T-cell (primary cell): ENCODE measurements around the gene BGN. TPM values are rescaled to one million over a fixed set of nuclear protein-coding genes. Genes with fewer than 3 reads are reported as not detected.

Experiments
- ATAC-seq, 4 experiments: fragments of 200-7000 bp in 3 of 4; fragments of 150-1000 bp in 1 of 4; cut with Tn5 transposase; replicated peaks in 1 of 4; 1 replicate in 3 of 4; 2 replicates in 1 of 4; pipeline ENCODE4 v1.10.0; 2021; ENCODE audit warnings: moderate library complexity in 3 of 4, mild to moderate bottlenecking in 2 of 4, moderate number of reproducible peaks in 1 of 4
- CTCF ChIA-PET, 2 donors: fragments of 300-600 bp; sonication (Branson Sonifier 250); formaldehyde crosslinking; loops; one replicate each; lab custom pipeline; 2022; ENCODE audit warnings: antibody characterized with exemption in 2 of 2; lab: Charles Lee
- POLR2A ChIA-PET, 2 donors: fragments of 300-600 bp; sonication (Branson Sonifier 250); formaldehyde crosslinking; loops; one replicate each; lab custom pipeline; 2022; ENCODE audit warnings: antibody characterized with exemption in 2 of 2; lab: Charles Lee
- DNase-seq, 35 experiments: peaks; one replicate each; pipeline versions ENCODE4 v3.0.0 to v3.0.0-alpha.2; 2013 to 2023
- H3K27ac ChIP-seq: one replicate; pipeline ENCODE4 v1.5.1; 2013; ENCODE audit warnings: low read length
- H3K27me3 ChIP-seq, 2 experiments: replicated peaks in 1 of 2; 1 replicate in 1 of 2; 2 replicates in 1 of 2; pipeline versions ENCODE4 v1.6.1 to v1.7.0; 2013; ENCODE audit warnings: low read length in 1 of 2, mixed read lengths in 1 of 2; ENCODE audit not compliant: control insufficient read depth in 2 of 2, insufficient read depth in 2 of 2; ENCODE audit errors: extremely low read depth in 1 of 2
- H3K36me3 ChIP-seq, 2 donors: 1 replicate in 1 of 2; 2 replicates in 1 of 2; pipeline versions ENCODE4 v1.6.1 to v1.7.0; 2013; ENCODE audit warnings: low read length in 1 of 2; ENCODE audit not compliant: control insufficient read depth in 2 of 2, insufficient read depth in 1 of 2; ENCODE audit errors: extremely low read depth in 1 of 2
- H3K4me1 ChIP-seq, 2 experiments: 1 replicate in 1 of 2; 2 replicates in 1 of 2; pipeline versions ENCODE4 v1.6.1 to v1.7.0; 2013; ENCODE audit warnings: low read length in 2 of 2, mixed read lengths in 1 of 2; ENCODE audit not compliant: insufficient read depth in 2 of 2, control insufficient read depth in 1 of 2; ENCODE audit errors: extremely low read depth in 1 of 2
- H3K4me3 ChIP-seq, 2 donors: 1 replicate in 1 of 2; 2 replicates in 1 of 2; pipeline versions ENCODE4 v1.5.1 to v1.7.0; 2013; ENCODE audit warnings: mild to moderate bottlenecking in 2 of 2, low read length in 1 of 2, moderate library complexity in 1 of 2; ENCODE audit not compliant: control insufficient read depth in 1 of 2; ENCODE audit errors: extremely low read depth in 1 of 2
- H3K9me3 ChIP-seq: 2 replicates; pipeline ENCODE4 v1.7.0; 2013
- H3K27ac Mint-ChIP-seq, 2 donors: one replicate each; pipeline ENCODE4 v1.8.0; 2020 to 2021; ENCODE audit warnings: mild to moderate bottlenecking in 2 of 2, mixed read lengths in 2 of 2
- H3K27me3 Mint-ChIP-seq, 2 donors: one replicate each; pipeline ENCODE4 v1.8.0; 2021 to 2022; ENCODE audit warnings: mixed read lengths in 2 of 2
- H3K36me3 Mint-ChIP-seq: one replicate; pipeline ENCODE4 v1.8.0; 2021; ENCODE audit warnings: mixed read lengths
- H3K4me1 Mint-ChIP-seq, 3 donors: one replicate each; pipeline ENCODE4 v1.8.0; 2020 to 2022; ENCODE audit warnings: mixed read lengths in 3 of 3, mild to moderate bottlenecking in 1 of 3
- H3K4me3 Mint-ChIP-seq, 3 donors: one replicate each; pipeline ENCODE4 v1.8.0; 2020 to 2022; ENCODE audit warnings: mild to moderate bottlenecking in 3 of 3, mixed read lengths in 3 of 3, moderate library complexity in 3 of 3
- H3K9me3 Mint-ChIP-seq, 3 donors: one replicate each; pipeline ENCODE4 v1.8.0; 2020 to 2022; ENCODE audit warnings: mixed read lengths in 3 of 3
- WGBS: methylation state at CpG from one replicate; pipeline ENCODE4 v1.1.5; 2013; ENCODE audit warnings: missing lambda C conversion rate; ENCODE audit not compliant: insufficient coverage; 5-methylcytosine and 5-hydroxymethylcytosine counted together
- total RNA-seq, 35 experiments: library from RNA in 6 of 35; stranded (reverse) in 6 of 35; fragments of 120-200 nt in 1 of 35; gene quantifications; one replicate each; pipeline versions ENCODE4 v1.2.1 to v1.2.4 and lab custom pipeline; 2013 to 2026

BGN gene
- total RNA-seq, 5 donors from 2014 or later (not counting 1 experiment from before 2014, with no cell fraction given) = 0.25 to 0.70 (median 0.30) TPM; not detected in 2

- 98% methylated on average over 9 of the region's 12 CpGs for WGBS
- no peak overlapping the region for H3K4me3 ChIP-seq
- H3K4me1 ChIP-seq = no peaks in the 10 kb centered on the region
- ChIA-PET POLR2A (no interaction called here), CTCF (no interaction called here)
- Mint-ChIP-seq H3K4me3 (no peak overlapping the region), H3K4me1 (peaks cover 0 to 2% (median 0%) of the 10 kb centered on the region in 3 donors), H3K27ac (no peak overlapping the region), H3K36me3 (peaks cover 10% of the 10 kb centered on the region), H3K9me3 (no peaks in the 10 kb centered on the region), H3K27me3 (no peaks in the 10 kb centered on the region)
- no peak for ATAC-seq
- DNase-seq = no peak
- H3K27me3 ChIP-seq = no peaks in the 10 kb centered on the region
- H3K9me3 ChIP-seq = no peaks in the 10 kb centered on the region
- peaks cover 4 to 14% of the 10 kb centered on the region in 2 donors for H3K36me3 ChIP-seq
- H3K27ac ChIP-seq = no peak overlapping the region
Observed at GRCh38 chrX:153456161-153456560, 38.6 kb upstream of the BGN start.

DNA sequence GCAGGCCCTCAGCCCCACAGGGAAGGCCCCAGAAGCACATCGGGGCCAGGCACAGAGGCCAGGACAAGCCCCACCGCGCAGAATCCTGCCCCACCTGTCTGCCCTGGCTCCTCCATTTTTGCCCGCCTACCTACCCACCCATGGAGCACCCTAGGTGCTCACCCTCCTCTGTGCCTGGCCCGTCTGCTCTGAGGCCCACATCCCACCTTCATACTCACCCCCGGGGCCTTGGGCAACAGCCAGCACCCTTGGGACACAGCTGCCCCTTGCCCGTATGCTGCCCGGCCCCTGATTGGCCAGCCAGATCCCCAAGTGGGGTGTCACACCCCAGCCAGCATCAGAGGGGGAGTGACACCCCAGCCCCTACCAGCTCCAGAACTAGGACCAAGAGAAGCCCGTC is 38.1 kb upstream of the BGN start:
- H3K27ac Mint-ChIP-seq = no peak overlapping the region
- POLR2A ChIA-PET = no interaction called here
- Histone ChIP-seq H3K27me3 (no peaks in the 10 kb centered on the region), H3K9me3 (no peaks in the 10 kb centered on the region), H3K4me1 (no peaks in the 10 kb centered on the region), H3K36me3 (peaks cover 4 to 11% of the 10 kb centered on the region in 2 donors), H3K27ac (no peak overlapping the region), H3K4me3 (no peak overlapping the region)
- no peak overlapping the region for H3K4me3 Mint-ChIP-seq
- ATAC-seq (no peak), DNase-seq (no peak)
- H3K9me3 Mint-ChIP-seq = no peaks in the 10 kb centered on the region
- CTCF ChIA-PET = no interaction called here
- H3K36me3 Mint-ChIP-seq = peaks cover 10% of the 10 kb centered on the region
- H3K27me3 Mint-ChIP-seq = no peaks in the 10 kb centered on the region
- WGBS = 100% methylated on average over 5 of the region's 9 CpGs
- peaks cover 0 to 2% (median 0%) of the 10 kb centered on the region in 3 donors for H3K4me1 Mint-ChIP-seq

DNA sequence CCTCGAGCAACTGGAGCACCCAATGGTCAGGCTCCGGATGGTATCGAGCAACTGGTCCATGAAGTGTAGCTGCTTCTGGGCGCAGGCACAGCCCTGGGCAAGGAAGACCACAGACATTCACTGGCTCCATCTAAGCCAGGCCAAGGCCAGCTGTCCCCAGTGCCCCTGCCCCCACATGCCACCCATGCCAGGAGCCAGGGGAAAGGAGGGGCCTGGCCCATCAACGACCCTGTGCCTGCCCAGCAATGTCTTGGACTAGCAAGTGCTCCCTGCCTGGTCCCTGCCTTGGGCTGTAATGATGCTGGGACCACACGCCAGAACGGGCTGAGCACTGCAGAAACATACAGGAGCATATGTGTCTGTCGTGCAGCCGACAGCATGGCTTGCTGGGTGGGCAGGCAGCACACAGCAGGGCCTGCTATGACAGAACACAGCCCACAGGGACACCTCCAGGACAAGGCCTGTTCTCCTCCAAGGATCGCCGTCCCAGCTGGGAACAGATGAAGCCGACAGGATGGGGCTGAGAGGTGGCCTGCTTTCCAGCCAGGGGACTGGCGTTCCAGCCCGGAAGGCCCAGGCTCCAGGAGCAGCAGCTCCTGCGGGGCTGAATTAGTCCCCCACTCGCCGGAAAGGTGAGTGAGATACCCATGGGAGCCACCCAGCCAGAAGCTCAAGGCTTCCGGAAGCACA is 37.5 kb upstream of the BGN start:
- Histone ChIP-seq H3K4me1 (no peaks in the 10 kb centered on the region), H3K27ac (no peak overlapping the region), H3K27me3 (no peaks in the 10 kb centered on the region), H3K36me3 (peaks cover 4 to 11% of the 10 kb centered on the region in 2 donors), H3K4me3 (no peak overlapping the region), H3K9me3 (no peaks in the 10 kb centered on the region)
- no peak for ATAC-seq
- H3K9me3 Mint-ChIP-seq = no peaks in the 10 kb centered on the region
- H3K4me1 Mint-ChIP-seq = peaks cover 0 to 2% (median 0%) of the 10 kb centered on the region in 3 donors
- H3K4me3 Mint-ChIP-seq = no peak overlapping the region
- H3K36me3 Mint-ChIP-seq = peaks cover 12% of the 10 kb centered on the region
- no peak overlapping the region for H3K27ac Mint-ChIP-seq
- no peak for DNase-seq
- POLR2A ChIA-PET = interaction anchor here in 1 of 2 donors (0.5 kb wide), 1 partner anchor 123 kb away, joined by 4 read pairs; no protein-coding TSS in a partner anchor
- H3K27me3 Mint-ChIP-seq = no peaks in the 10 kb centered on the region
- WGBS = 95% methylated on average over 10 of the region's 18 CpGs
- CTCF ChIA-PET = no interaction called here

DNA sequence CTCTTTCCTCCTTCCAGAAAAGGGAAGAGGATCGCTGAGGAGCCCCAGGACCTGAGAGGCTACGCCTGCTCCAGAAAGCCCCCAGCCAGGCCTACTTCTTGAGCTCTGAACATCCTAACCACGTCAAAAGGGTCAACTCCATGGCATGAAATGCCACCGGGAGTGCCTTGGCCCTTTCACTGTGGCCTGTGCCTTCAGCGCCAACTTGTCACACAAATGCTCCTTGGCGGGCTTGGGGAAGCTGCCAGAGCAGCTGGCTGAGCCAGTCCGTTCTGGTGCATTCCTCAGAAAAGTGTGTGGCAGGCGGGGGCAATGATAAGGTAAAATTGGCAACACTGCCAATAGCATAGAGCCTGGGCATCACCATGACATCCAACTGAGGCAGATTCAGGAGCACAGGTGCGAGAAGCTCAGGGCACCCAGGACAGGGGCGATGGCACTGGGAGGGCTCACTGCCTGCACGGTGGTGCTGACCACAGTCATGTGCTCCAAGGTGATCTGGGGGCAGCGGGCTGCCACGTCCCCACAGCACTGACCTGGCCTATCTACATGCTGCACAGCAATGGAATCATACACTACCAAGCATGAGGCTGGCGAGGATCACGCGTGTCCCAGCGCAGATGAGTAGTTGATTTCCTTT is 36.8 kb upstream of the BGN start:
- H3K36me3 Mint-ChIP-seq = peaks cover 12% of the 10 kb centered on the region

GRCh38 chrX:153458476-153458875 is 36.3 kb upstream of the BGN start:
- POLR2A ChIA-PET = no interaction called here
- H3K36me3 Mint-ChIP-seq = peaks cover 12% of the 10 kb centered on the region
- H3K4me1 Mint-ChIP-seq = peaks cover 0 to 2% (median 0%) of the 10 kb centered on the region in 3 donors
- H3K4me3 Mint-ChIP-seq = no peak overlapping the region
- no peaks in the 10 kb centered on the region for H3K4me1 ChIP-seq
- no CpG with 5 or more reads among the region's 4 CpGs for WGBS
- no peak overlapping the region for H3K27ac Mint-ChIP-seq
- no peak overlapping the region for H3K27ac ChIP-seq
- no peak overlapping the region for H3K4me3 ChIP-seq
- peaks cover 4 to 11% of the 10 kb centered on the region in 2 donors for H3K36me3 ChIP-seq
- CTCF ChIA-PET = no interaction called here
- no peak for ATAC-seq
- H3K27me3 Mint-ChIP-seq = no peaks in the 10 kb centered on the region
- no peak for DNase-seq
- no peaks in the 10 kb centered on the region for H3K9me3 Mint-ChIP-seq
- no peaks in the 10 kb centered on the region for H3K9me3 ChIP-seq
- H3K27me3 ChIP-seq = no peaks in the 10 kb centered on the region

More for the DNA sequence above, 36.8 kb upstream of the BGN start:
- Histone ChIP-seq H3K27ac (no peak overlapping the region), H3K4me1 (no peaks in the 10 kb centered on the region), H3K27me3 (no peaks in the 10 kb centered on the region), H3K4me3 (no peak overlapping the region), H3K36me3 (peaks cover 4 to 11% of the 10 kb centered on the region in 2 donors), H3K9me3 (no peaks in the 10 kb centered on the region)
- ChIA-PET POLR2A (interaction anchor here in 1 of 2 donors (0.5 kb wide), 1 partner anchor 124 kb away, joined by 4 read pairs; no protein-coding TSS in a partner anchor), CTCF (no interaction called here)
- DNase-seq (no peak), ATAC-seq (no peak)
- Mint-ChIP-seq H3K27me3 (no peaks in the 10 kb centered on the region), H3K4me1 (peaks cover 0 to 2% (median 0%) of the 10 kb centered on the region in 3 donors), H3K4me3 (no peak overlapping the region), H3K9me3 (no peaks in the 10 kb centered on the region), H3K27ac (no peak overlapping the region)
- WGBS = 97% methylated on average over 5 of the region's 17 CpGs

- Histone ChIP-seq H3K27ac (no peak overlapping the region), H3K4me3 (no peak overlapping the region), H3K9me3 (no peaks in the 10 kb centered on the region), H3K4me1 (no peaks in the 10 kb centered on the region), H3K27me3 (no peaks in the 10 kb centered on the region), H3K36me3 (peaks cover 2 to 16% of the 10 kb centered on the region in 2 donors)
- POLR2A ChIA-PET = no interaction called here
- Mint-ChIP-seq H3K4me3 (no peak overlapping the region), H3K4me1 (peaks cover 0 to 2% (median 0%) of the 10 kb centered on the region in 3 donors), H3K36me3 (peaks cover 15% of the 10 kb centered on the region), H3K9me3 (no peaks in the 10 kb centered on the region), H3K27me3 (no peaks in the 10 kb centered on the region), H3K27ac (no peak overlapping the region)
- CTCF ChIA-PET = no interaction called here
- WGBS = no CpG with 5 or more reads among the region's 4 CpGs
- no peak for DNase-seq
- ATAC-seq = no peak
Observed at GRCh38 chrX:153459986-153460385, 34.8 kb upstream of the BGN start.
